ENCODE data around the gene CACHD1. TPM values are rescaled to one million over a fixed set of nuclear protein-coding genes. Genes with fewer than 3 reads are reported as not detected.

The CACHD1 gene
- total RNA-seq (2012; rRNA removed): 5.2 and 5.3 TPM in 2 replicates

GRCh38 chr1:64469977-64470664 is at the start of gene CACHD1:
Gene CACHD1 (plus strand): TSS chr1:64470129. CDS start chr1:64470745, 616 bp downstream.
- H3K9me3 ChIP-seq (replicated peaks; ENCODE audit: low read length): no peaks in the 10 kb centered on the region
- H3K4me1 ChIP-seq (ENCODE audit: control insufficient read depth, insufficient read depth, low read length): peaks cover 10% of the 10 kb centered on the region
- peaks cover 18% of the 10 kb centered on the region for H3K27me3 ChIP-seq (ENCODE audit: control insufficient read depth, insufficient read depth, low read length)
- peak within 1 kb of the TSS; percentile 81 for H3K4me3 ChIP-seq (ENCODE audit: low read length)
- H3K4me2 ChIP-seq (ENCODE audit: low read length): peak within 1 kb of the TSS; percentile 88
- peak within 1 kb of the TSS; percentile 74 for H3K9ac ChIP-seq (ENCODE audit: low read depth, low read length)
- no peaks in the 10 kb centered on the region for H3K36me3 ChIP-seq (ENCODE audit: insufficient read depth, low read length)

- Histone ChIP-seq H3K4me3 (ENCODE audit: low read length) (no peak overlapping the region), H3K4me2 (ENCODE audit: low read length) (no peak overlapping the region), H3K27me3 (ENCODE audit: control insufficient read depth, insufficient read depth, low read length) (peaks cover 2% of the 10 kb centered on the region), H3K36me3 (ENCODE audit: insufficient read depth, low read length) (no peaks in the 10 kb centered on the region), H3K4me1 (ENCODE audit: control insufficient read depth, insufficient read depth, low read length) (no peaks in the 10 kb centered on the region), H3K9ac (ENCODE audit: low read depth, low read length) (no peak overlapping the region), H3K9me3 (replicated peaks; ENCODE audit: low read length) (no peaks in the 10 kb centered on the region)
Measured at GRCh38 chr1:64421377-64421776, 48.6 kb upstream of the CACHD1 start.

- no peak overlapping the region for H3K4me3 ChIP-seq (ENCODE audit: low read length)
Measured at GRCh38 chr1:64423526-64423925, 46.4 kb upstream of the CACHD1 start.

GRCh38 chr1:64424412-64424811 is 45.5 kb upstream of the CACHD1 start:
- H3K4me3 ChIP-seq (ENCODE audit: low read length): no peak overlapping the region
- no peak overlapping the region for H3K4me2 ChIP-seq (ENCODE audit: low read length)
- no peaks in the 10 kb centered on the region for H3K36me3 ChIP-seq (ENCODE audit: insufficient read depth, low read length)
- H3K9ac ChIP-seq (ENCODE audit: low read depth, low read length): no peak overlapping the region
- H3K9me3 ChIP-seq (replicated peaks; ENCODE audit: low read length): no peaks in the 10 kb centered on the region
- no peaks in the 10 kb centered on the region for H3K4me1 ChIP-seq (ENCODE audit: control insufficient read depth, insufficient read depth, low read length)
- no peaks in the 10 kb centered on the region for H3K27me3 ChIP-seq (ENCODE audit: control insufficient read depth, insufficient read depth, low read length)

More at GRCh38 chr1:64423526-64423925, 46.4 kb upstream of the CACHD1 start:
- no peaks in the 10 kb centered on the region for H3K4me1 ChIP-seq (ENCODE audit: control insufficient read depth, insufficient read depth, low read length)
- no peak overlapping the region for H3K4me2 ChIP-seq (ENCODE audit: low read length)
- peaks cover 1% of the 10 kb centered on the region for H3K27me3 ChIP-seq (ENCODE audit: control insufficient read depth, insufficient read depth, low read length)
- no peaks in the 10 kb centered on the region for H3K9me3 ChIP-seq (replicated peaks; ENCODE audit: low read length)
- H3K9ac ChIP-seq (ENCODE audit: low read depth, low read length): no peak overlapping the region
- H3K36me3 ChIP-seq (ENCODE audit: insufficient read depth, low read length): no peaks in the 10 kb centered on the region

GRCh38 chr1:64425521-64425920 is 44.4 kb upstream of the CACHD1 start:
- H3K9ac ChIP-seq (ENCODE audit: low read depth, low read length): no peak overlapping the region
- no peak overlapping the region for H3K4me2 ChIP-seq (ENCODE audit: low read length)
- no peaks in the 10 kb centered on the region for H3K27me3 ChIP-seq (ENCODE audit: control insufficient read depth, insufficient read depth, low read length)
- H3K36me3 ChIP-seq (ENCODE audit: insufficient read depth, low read length): no peaks in the 10 kb centered on the region
- no peaks in the 10 kb centered on the region for H3K9me3 ChIP-seq (replicated peaks; ENCODE audit: low read length)
- H3K4me1 ChIP-seq (ENCODE audit: control insufficient read depth, insufficient read depth, low read length): no peaks in the 10 kb centered on the region
- no peak overlapping the region for H3K4me3 ChIP-seq (ENCODE audit: low read length)

- H3K9ac ChIP-seq (ENCODE audit: low read depth, low read length): no peak overlapping the region
- no peaks in the 10 kb centered on the region for H3K4me1 ChIP-seq (ENCODE audit: control insufficient read depth, insufficient read depth, low read length)
- H3K9me3 ChIP-seq (replicated peaks; ENCODE audit: low read length): no peaks in the 10 kb centered on the region
- no peaks in the 10 kb centered on the region for H3K27me3 ChIP-seq (ENCODE audit: control insufficient read depth, insufficient read depth, low read length)
- H3K4me3 ChIP-seq (ENCODE audit: low read length): no peak overlapping the region
- H3K36me3 ChIP-seq (ENCODE audit: insufficient read depth, low read length): no peaks in the 10 kb centered on the region
- H3K4me2 ChIP-seq (ENCODE audit: low read length): no peak overlapping the region
Measured at GRCh38 chr1:64426681-64427080, 43.2 kb upstream of the CACHD1 start.

- Histone ChIP-seq H3K9me3 (replicated peaks; ENCODE audit: low read length) (no peaks in the 10 kb centered on the region), H3K36me3 (ENCODE audit: insufficient read depth, low read length) (no peaks in the 10 kb centered on the region), H3K27me3 (ENCODE audit: control insufficient read depth, insufficient read depth, low read length) (peaks cover 5% of the 10 kb centered on the region), H3K9ac (ENCODE audit: low read depth, low read length) (no peak overlapping the region), H3K4me2 (ENCODE audit: low read length) (no peak overlapping the region), H3K4me3 (ENCODE audit: low read length) (no peak overlapping the region), H3K4me1 (ENCODE audit: control insufficient read depth, insufficient read depth, low read length) (no peaks in the 10 kb centered on the region)
Measured at GRCh38 chr1:64427879-64428278, 42.0 kb upstream of the CACHD1 start.

- Histone ChIP-seq H3K4me2 (ENCODE audit: low read length) (no peak overlapping the region), H3K4me3 (ENCODE audit: low read length) (no peak overlapping the region), H3K27me3 (ENCODE audit: control insufficient read depth, insufficient read depth, low read length) (peaks cover 5% of the 10 kb centered on the region), H3K4me1 (ENCODE audit: control insufficient read depth, insufficient read depth, low read length) (no peaks in the 10 kb centered on the region), H3K36me3 (ENCODE audit: insufficient read depth, low read length) (no peaks in the 10 kb centered on the region), H3K9ac (ENCODE audit: low read depth, low read length) (no peak overlapping the region), H3K9me3 (replicated peaks; ENCODE audit: low read length) (no peaks in the 10 kb centered on the region)
Measured at GRCh38 chr1:64433308-64433707, 36.6 kb upstream of the CACHD1 start.

GRCh38 chr1:64433747-64434146 is 36.2 kb upstream of the CACHD1 start:
- no peaks in the 10 kb centered on the region for H3K36me3 ChIP-seq (ENCODE audit: insufficient read depth, low read length)
- H3K4me2 ChIP-seq (ENCODE audit: low read length): no peak overlapping the region
- H3K9ac ChIP-seq (ENCODE audit: low read depth, low read length): no peak overlapping the region
- peaks cover 5% of the 10 kb centered on the region for H3K27me3 ChIP-seq (ENCODE audit: control insufficient read depth, insufficient read depth, low read length)
- H3K4me3 ChIP-seq (ENCODE audit: low read length): no peak overlapping the region
- H3K9me3 ChIP-seq (replicated peaks; ENCODE audit: low read length): no peaks in the 10 kb centered on the region
- no peaks in the 10 kb centered on the region for H3K4me1 ChIP-seq (ENCODE audit: control insufficient read depth, insufficient read depth, low read length)

GRCh38 chr1:64435000-64435399 is 34.9 kb upstream of the CACHD1 start:
- Histone ChIP-seq H3K4me3 (ENCODE audit: low read length) (no peak overlapping the region), H3K4me2 (ENCODE audit: low read length) (no peak overlapping the region), H3K9ac (ENCODE audit: low read depth, low read length) (no peak overlapping the region), H3K27me3 (ENCODE audit: control insufficient read depth, insufficient read depth, low read length) (peaks cover 5% of the 10 kb centered on the region), H3K9me3 (replicated peaks; ENCODE audit: low read length) (no peaks in the 10 kb centered on the region), H3K36me3 (ENCODE audit: insufficient read depth, low read length) (no peaks in the 10 kb centered on the region), H3K4me1 (ENCODE audit: control insufficient read depth, insufficient read depth, low read length) (no peaks in the 10 kb centered on the region)

GRCh38 chr1:64437453-64437852 is 32.5 kb upstream of the CACHD1 start:
- Histone ChIP-seq H3K4me3 (ENCODE audit: low read length) (no peak overlapping the region), H3K36me3 (ENCODE audit: insufficient read depth, low read length) (no peaks in the 10 kb centered on the region), H3K4me2 (ENCODE audit: low read length) (no peak overlapping the region), H3K27me3 (ENCODE audit: control insufficient read depth, insufficient read depth, low read length) (no peaks in the 10 kb centered on the region), H3K4me1 (ENCODE audit: control insufficient read depth, insufficient read depth, low read length) (no peaks in the 10 kb centered on the region), H3K9ac (ENCODE audit: low read depth, low read length) (no peak overlapping the region), H3K9me3 (replicated peaks; ENCODE audit: low read length) (no peaks in the 10 kb centered on the region)

GRCh38 chr1:64440183-64440826 is 29.6 kb upstream of the CACHD1 start:
- H3K4me3 ChIP-seq (ENCODE audit: low read length): no peak overlapping the region
- H3K36me3 ChIP-seq (ENCODE audit: insufficient read depth, low read length): no peaks in the 10 kb centered on the region
- no peaks in the 10 kb centered on the region for H3K4me1 ChIP-seq (ENCODE audit: control insufficient read depth, insufficient read depth, low read length)
- no peaks in the 10 kb centered on the region for H3K27me3 ChIP-seq (ENCODE audit: control insufficient read depth, insufficient read depth, low read length)
- H3K9ac ChIP-seq (ENCODE audit: low read depth, low read length): no peak overlapping the region
- no peaks in the 10 kb centered on the region for H3K9me3 ChIP-seq (replicated peaks; ENCODE audit: low read length)
- H3K4me2 ChIP-seq (ENCODE audit: low read length): no peak overlapping the region

Data from skeletal muscle satellite cell (primary cell).